Left lung (tissue), 10 donors: Measurements from ENCODE around the gene LRIG1. TPM values are rescaled to one million over a fixed set of nuclear protein-coding genes. Genes with fewer than 3 reads are reported as not detected.

Experiments
- ATAC-seq: fragments of 200-7000 bp; cut with Tn5 transposase; one replicate; pipeline ENCODE4 v1.9.1; 2020; ENCODE audit warnings: moderate library complexity
- DNase-seq, 4 donors: peaks; one replicate each; pipeline ENCODE4 v3.0.0-alpha.2; 2013 to 2020
- H3K27ac ChIP-seq, 2 donors: fragments of 200-600 bp; sonication (generic) in 1 of 2; one replicate each; pipeline versions ENCODE4 v1.5.0 to v1.8.0; 2020 to 2021
- H3K27me3 ChIP-seq, 2 donors: fragments of 200-600 bp; sonication (generic) in 1 of 2; one replicate each; pipeline versions ENCODE4 v1.5.0 to v1.8.0; 2020 to 2021
- H3K36me3 ChIP-seq, 2 donors: fragments of 200-600 bp; sonication (generic) in 1 of 2; one replicate each; pipeline versions ENCODE4 v1.5.0 to v1.8.0; 2020 to 2021
- H3K4me1 ChIP-seq, 2 donors: fragments of 200-600 bp; one replicate each; pipeline ENCODE4 v1.8.0; 2021
- H3K4me3 ChIP-seq, 2 donors: fragments of 200-600 bp; sonication (generic) in 1 of 2; one replicate each; pipeline versions ENCODE4 v1.5.0 to v1.8.0; 2020 to 2021; ENCODE audit warnings: mild to moderate bottlenecking in 1 of 2
- H3K9me3 ChIP-seq, 2 donors: fragments of 200-600 bp; sonication (generic) in 1 of 2; one replicate each; pipeline versions ENCODE4 v1.5.0 to v1.8.0; 2020 to 2021
- CTCF ChIP-seq, 2 donors: fragments of 200-600 bp; sonication (generic) in 1 of 2; IDR thresholded peaks; one replicate each; pipeline versions ENCODE4 v1.5.0 to v1.8.0; 2021; ENCODE audit warnings: antibody characterized with exemption in 2 of 2
- intact Hi-C, 2 donors: fragments of 100-400 bp; cut with DNase I; formaldehyde crosslinking; loops; one replicate each; pipeline versions ENCODE4 v1.11.2 to v1.14.2; 2022
- polyA plus RNA-seq, 6 donors: library from polyadenylated mRNA; unstranded; fragments of 120-200 nt; gene quantifications; one replicate each; pipeline ENCODE4 v1.2.1, GENCODE V29; 2013; ENCODE audit not compliant: insufficient read length in 6 of 6
- total RNA-seq, 2 donors: library from RNA; stranded (reverse); fragmentation: NEBNext Ultra II Directional; extraction: Animal tissue kit (Norgen Biotek cat#: 25700); gene quantifications; one replicate each; pipeline ENCODE4 v1.2.1, GENCODE V29; 2021
- donor health status: DM: no; HTN: yes; CAD: no.
- donor health status: DM: no; HTN: no; CAD: no.

LRIG1 gene
- total and polyA plus RNA-seq, 8 donors = 32.6 to 42.7 (median 35.7) TPM

- intact Hi-C loops = no loop called here
Measured at GRCh38 chr3:66532160-66532587, 31.4 kb upstream of the LRIG1 start.

GRCh38 chr3:66531256-66531655 lies 30.4 kb upstream of the LRIG1 start:
- ATAC-seq = no peak
- no peak for TF ChIP-seq CTCF (IDR thresholded peaks at IDR 0.05)
- no peak for DNase-seq
- no peak overlapping the region for H3K4me3 ChIP-seq
- no peaks in the 10 kb centered on the region for H3K9me3 ChIP-seq
- H3K27ac ChIP-seq = no peak overlapping the region
- H3K4me1 ChIP-seq = no peaks in the 10 kb centered on the region
- H3K36me3 ChIP-seq = no peaks in the 10 kb centered on the region
- no peaks in the 10 kb centered on the region for H3K27me3 ChIP-seq
- intact Hi-C loops = no loop called here

More at GRCh38 chr3:66532160-66532587, 31.4 kb upstream of the LRIG1 start:
- Histone ChIP-seq H3K9me3 (peaks cover 0 to 2% of the 10 kb centered on the region in 2 donors), H3K27me3 (no peaks in the 10 kb centered on the region), H3K4me3 (no peak overlapping the region), H3K4me1 (no peaks in the 10 kb centered on the region), H3K27ac (no peak overlapping the region), H3K36me3 (no peaks in the 10 kb centered on the region)
- no peak for ATAC-seq
- no peak for TF ChIP-seq CTCF (IDR thresholded peaks at IDR 0.05)
- DNase-seq = no peak

- Histone ChIP-seq H3K9me3 (no peaks in the 10 kb centered on the region), H3K27me3 (no peaks in the 10 kb centered on the region), H3K27ac (no peak overlapping the region), H3K4me1 (no peaks in the 10 kb centered on the region), H3K4me3 (no peak overlapping the region), H3K36me3 (no peaks in the 10 kb centered on the region)
- ATAC-seq (no peak), DNase-seq (no peak)
- intact Hi-C loops = no loop called here
- no peak for TF ChIP-seq CTCF (IDR thresholded peaks at IDR 0.05)
Measured at GRCh38 chr3:66527246-66527645, 26.4 kb upstream of the LRIG1 start.

- no peak for ATAC-seq
Measured at GRCh38 chr3:66525771-66526170, 24.9 kb upstream of the LRIG1 start.

GRCh38 chr3:66520724-66521123 lies 19.9 kb upstream of the LRIG1 start:
- no peaks in the 10 kb centered on the region for H3K4me1 ChIP-seq
- ATAC-seq (no peak), DNase-seq (no peak)
- no peaks in the 10 kb centered on the region for H3K9me3 ChIP-seq
- no peak overlapping the region for H3K4me3 ChIP-seq
- TF ChIP-seq CTCF (IDR thresholded peaks at IDR 0.05) = no peak
- H3K27ac ChIP-seq = no peak overlapping the region
- intact Hi-C loops = no loop called here
- H3K36me3 ChIP-seq = no peaks in the 10 kb centered on the region
- no peaks in the 10 kb centered on the region for H3K27me3 ChIP-seq

More at GRCh38 chr3:66525771-66526170, 24.9 kb upstream of the LRIG1 start:
- no peaks in the 10 kb centered on the region for H3K36me3 ChIP-seq
- H3K4me1 ChIP-seq = no peaks in the 10 kb centered on the region
- intact Hi-C loops = no loop called here
- no peaks in the 10 kb centered on the region for H3K9me3 ChIP-seq
- no peak overlapping the region for H3K4me3 ChIP-seq
- H3K27me3 ChIP-seq = no peaks in the 10 kb centered on the region
- TF ChIP-seq CTCF (IDR thresholded peaks at IDR 0.05) = no peak
- DNase-seq = no peak
- H3K27ac ChIP-seq = no peak overlapping the region
